PC-3 (cell line): Measurements from ENCODE around the gene CCDC24. TPM values are rescaled to one million over a fixed set of nuclear protein-coding genes. Genes with fewer than 3 reads are reported as not detected.

Experiments
- ATAC-seq: fragments of 200-7000 bp; cut with Tn5 transposase; 2 replicates; pipeline ENCODE4 v1.9.1; 2020; ENCODE audit warnings: mild to moderate bottlenecking, moderate library complexity
- BruUV-seq: library from RNA; stranded (reverse); fragments of 400-500 nt; replicated peaks from 2 replicates; lab custom pipeline; 2021; lab: Mats Ljungman, UMichigan
- CTCF ChIA-PET: fragments of 300-600 bp; sonication (Branson Sonifier 250); formaldehyde crosslinking; loops from one replicate; lab custom pipeline; 2022; ENCODE audit warnings: antibody characterized with exemption; lab: Charles Lee
- POLR2A ChIA-PET: fragments of 300-600 bp; sonication (Branson Sonifier 250); formaldehyde crosslinking; loops from one replicate; lab custom pipeline; 2022; ENCODE audit warnings: antibody characterized with exemption; ENCODE audit not compliant: unreplicated experiment; lab: Charles Lee
- DNase-seq: peaks from one replicate; pipeline ENCODE4 v3.0.0-alpha.2; 2015
- H2AFZ ChIP-seq: fragments of 300-600 bp; sonication (generic); 2 replicates; pipeline ENCODE4 v1.6.0; 2016; ENCODE audit warnings: antibody characterized with exemption, low read length
- H3F3A ChIP-seq: fragments of 300-600 bp; sonication (generic); one replicate; pipeline ENCODE4 v1.6.0; 2017; ENCODE audit warnings: antibody characterized with exemption, low read length, control low read depth, mild to moderate bottlenecking; ENCODE audit not compliant: unreplicated experiment
- H3K27ac ChIP-seq: fragments of 300-600 bp; sonication (generic); 2 replicates; pipeline ENCODE4 v1.5.1; 2016; ENCODE audit warnings: mild to moderate bottlenecking, low read length
- H3K27me3 ChIP-seq: fragments of 300-600 bp; sonication (generic); 2 replicates; pipeline ENCODE4 v1.6.1; 2016; ENCODE audit warnings: low read length, mixed read lengths
- H3K36me3 ChIP-seq: fragments of 300-600 bp; sonication (generic); 2 replicates; pipeline ENCODE4 v1.6.1; 2016; ENCODE audit warnings: low read depth, mixed run types, low read length, mixed read lengths
- H3K4me1 ChIP-seq: fragments of 300-600 bp; sonication (generic); 2 replicates; pipeline ENCODE4 v1.5.1; 2016; ENCODE audit warnings: low read length; ENCODE audit not compliant: insufficient read depth
- H3K4me2 ChIP-seq: fragments of 300-600 bp; sonication (generic); 2 replicates; pipeline ENCODE4 v1.6.0; 2016; ENCODE audit warnings: low read length
- H3K4me3 ChIP-seq: fragments of 300-600 bp; sonication (generic); 2 replicates; pipeline ENCODE4 v1.5.1; 2016; ENCODE audit warnings: mild to moderate bottlenecking, low read length, mixed read lengths
- H3K79me2 ChIP-seq: fragments of 300-600 bp; sonication (generic); 2 replicates; pipeline ENCODE4 v1.6.1; 2017; ENCODE audit warnings: low read length, mixed read lengths
- H3K9ac ChIP-seq: fragments of 300-600 bp; sonication (generic); 2 replicates; pipeline ENCODE4 v1.6.0; 2016; ENCODE audit warnings: mild to moderate bottlenecking, low read length
- H3K9me2 ChIP-seq: fragments of 300-600 bp; sonication (generic); replicated peaks from 2 replicates; pipeline ENCODE4 v1.6.1; 2016; ENCODE audit warnings: mixed run types, low read length, mixed read lengths
- H3K9me3 ChIP-seq: fragments of 300-600 bp; sonication (generic); 2 replicates; pipeline ENCODE4 v1.6.1; 2016; ENCODE audit warnings: low read length, mixed read lengths
- H4K20me1 ChIP-seq: fragments of 300-600 bp; sonication (generic); 2 replicates; pipeline ENCODE4 v1.6.1; 2016; ENCODE audit warnings: low read length, mixed read lengths
- EZH2 ChIP-seq: fragments of 300-600 bp; sonication (generic); IDR thresholded peaks from one replicate; pipeline ENCODE4 v1.6.1; 2017; ENCODE audit warnings: antibody characterized with exemption, mild to moderate bottlenecking, low read length; ENCODE audit not compliant: unreplicated experiment
- EZH2phosphoT487 ChIP-seq: fragments of 300-600 bp; sonication (generic); IDR thresholded peaks from 2 replicates; pipeline ENCODE4 v1.6.1; 2018; ENCODE audit warnings: mild to moderate bottlenecking, antibody characterized with exemption, low read length, borderline replicate concordance
- intact Hi-C: fragments of 100-400 bp; cut with micrococcal nuclease; formaldehyde crosslinking; loops from 2 replicates; pipeline ENCODE4 v1.9.0; 2023
- total RNA-seq: library from RNA; depleted of rRNA; stranded (reverse); fragments of >200 nt; gene quantifications from 2 replicates; pipeline ENCODE4 v1.2.3, GENCODE V29; 2014
- TF ChIP-seq, protein P1 (sequence below): fragments of 300-600 bp; sonication (generic); conservative IDR thresholded peaks from 2 replicates; pipeline ENCODE4 v1.5.1; 2017; ENCODE audit warnings: antibody characterized with exemption, low read depth, mild to moderate bottlenecking, low read length

The CCDC24 gene
- total RNA-seq, 1 experiment from 2014 or later = 10.1 TPM

DNA sequence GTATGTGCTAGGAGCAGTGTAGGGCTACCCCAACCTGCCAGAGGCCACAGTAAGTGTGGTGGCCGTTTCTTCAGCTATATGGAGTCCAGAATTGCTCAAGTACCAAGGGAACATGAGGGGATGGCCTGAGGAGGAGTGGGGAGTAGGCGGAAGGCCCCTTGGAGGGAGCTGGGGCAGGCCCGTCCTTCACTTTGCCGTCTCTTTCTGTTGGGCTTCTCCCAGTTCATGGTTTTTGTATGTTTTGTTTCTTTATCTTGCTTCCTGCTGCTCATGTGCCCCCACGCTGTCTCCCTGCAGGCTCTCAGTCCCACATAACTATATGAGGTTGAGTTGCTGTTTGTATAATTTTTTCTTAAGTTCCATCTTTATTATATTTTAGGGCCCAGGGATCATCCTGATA, 27.5 kb upstream of the CCDC24 start:
- H3K27ac ChIP-seq = no peak overlapping the region
- H3F3A ChIP-seq = no peaks in the 10 kb centered on the region
- ChIA-PET POLR2A (no interaction called here), CTCF (no interaction called here)
- no peak overlapping the region for H2AFZ ChIP-seq
- TF ChIP-seq, protein P1, sequence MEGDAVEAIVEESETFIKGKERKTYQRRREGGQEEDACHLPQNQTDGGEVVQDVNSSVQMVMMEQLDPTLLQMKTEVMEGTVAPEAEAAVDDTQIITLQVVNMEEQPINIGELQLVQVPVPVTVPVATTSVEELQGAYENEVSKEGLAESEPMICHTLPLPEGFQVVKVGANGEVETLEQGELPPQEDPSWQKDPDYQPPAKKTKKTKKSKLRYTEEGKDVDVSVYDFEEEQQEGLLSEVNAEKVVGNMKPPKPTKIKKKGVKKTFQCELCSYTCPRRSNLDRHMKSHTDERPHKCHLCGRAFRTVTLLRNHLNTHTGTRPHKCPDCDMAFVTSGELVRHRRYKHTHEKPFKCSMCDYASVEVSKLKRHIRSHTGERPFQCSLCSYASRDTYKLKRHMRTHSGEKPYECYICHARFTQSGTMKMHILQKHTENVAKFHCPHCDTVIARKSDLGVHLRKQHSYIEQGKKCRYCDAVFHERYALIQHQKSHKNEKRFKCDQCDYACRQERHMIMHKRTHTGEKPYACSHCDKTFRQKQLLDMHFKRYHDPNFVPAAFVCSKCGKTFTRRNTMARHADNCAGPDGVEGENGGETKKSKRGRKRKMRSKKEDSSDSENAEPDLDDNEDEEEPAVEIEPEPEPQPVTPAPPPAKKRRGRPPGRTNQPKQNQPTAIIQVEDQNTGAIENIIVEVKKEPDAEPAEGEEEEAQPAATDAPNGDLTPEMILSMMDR = no peak
- TF ChIP-seq EZH2 (no peak), EZH2phosphoT487 (no peak)
- H3K4me2 ChIP-seq = no peak overlapping the region
- H3K79me2 ChIP-seq = no peaks in the 10 kb centered on the region
- no peaks in the 10 kb centered on the region for H4K20me1 ChIP-seq
- no peaks in the 10 kb centered on the region for H3K9me2 ChIP-seq
- peaks cover 7% of the 10 kb centered on the region for H3K36me3 ChIP-seq
- BruUV-seq = no TSS peak
- no peaks in the 10 kb centered on the region for H3K9me3 ChIP-seq
- no peak for ATAC-seq
- H3K27me3 ChIP-seq = no peaks in the 10 kb centered on the region
- H3K9ac ChIP-seq = no peak overlapping the region
- H3K4me3 ChIP-seq = no peak overlapping the region
- H3K4me1 ChIP-seq = no peaks in the 10 kb centered on the region
- DNase-seq = no peak
- intact Hi-C loops = no loop called here

DNA sequence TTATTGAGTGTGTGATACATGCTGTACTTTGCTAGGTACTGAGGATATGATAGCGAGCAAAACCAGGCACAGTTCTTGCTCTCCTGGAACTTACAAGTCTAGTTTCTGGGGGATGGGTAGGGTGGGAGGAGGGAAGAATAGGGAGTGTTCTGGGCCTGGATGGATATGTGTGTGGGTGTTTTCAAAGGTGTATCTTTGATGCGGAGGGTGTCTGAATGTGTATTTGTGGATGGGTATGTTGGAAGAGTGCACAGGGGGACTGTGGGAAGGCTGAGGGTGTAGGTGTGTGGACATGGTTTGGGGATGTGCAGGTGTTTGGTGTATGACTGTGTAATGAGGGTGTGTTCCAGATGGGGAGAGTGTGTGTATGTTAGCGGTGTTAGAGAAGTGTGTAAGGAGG, 26.1 kb upstream of the CCDC24 start:
- Histone ChIP-seq H2AFZ (no peak overlapping the region), H3K4me2 (no peak overlapping the region), H3F3A (no peaks in the 10 kb centered on the region), H3K36me3 (peaks cover 7% of the 10 kb centered on the region), H3K27ac (no peak overlapping the region), H4K20me1 (no peaks in the 10 kb centered on the region), H3K27me3 (no peaks in the 10 kb centered on the region), H3K9me2 (no peaks in the 10 kb centered on the region), H3K4me1 (no peaks in the 10 kb centered on the region), H3K4me3 (no peak overlapping the region), H3K79me2 (peaks cover 5% of the 10 kb centered on the region), H3K9me3 (no peaks in the 10 kb centered on the region), H3K9ac (no peak overlapping the region)
- no peak for TF ChIP-seq EZH2phosphoT487
- TF ChIP-seq, protein P1 = no peak
- no peak for TF ChIP-seq EZH2
- no TSS peak for BruUV-seq
- DNase-seq (no peak), ATAC-seq (no peak)
- intact Hi-C loops = no loop called here
- CTCF ChIA-PET = no interaction called here
- POLR2A ChIA-PET = no interaction called here

DNA sequence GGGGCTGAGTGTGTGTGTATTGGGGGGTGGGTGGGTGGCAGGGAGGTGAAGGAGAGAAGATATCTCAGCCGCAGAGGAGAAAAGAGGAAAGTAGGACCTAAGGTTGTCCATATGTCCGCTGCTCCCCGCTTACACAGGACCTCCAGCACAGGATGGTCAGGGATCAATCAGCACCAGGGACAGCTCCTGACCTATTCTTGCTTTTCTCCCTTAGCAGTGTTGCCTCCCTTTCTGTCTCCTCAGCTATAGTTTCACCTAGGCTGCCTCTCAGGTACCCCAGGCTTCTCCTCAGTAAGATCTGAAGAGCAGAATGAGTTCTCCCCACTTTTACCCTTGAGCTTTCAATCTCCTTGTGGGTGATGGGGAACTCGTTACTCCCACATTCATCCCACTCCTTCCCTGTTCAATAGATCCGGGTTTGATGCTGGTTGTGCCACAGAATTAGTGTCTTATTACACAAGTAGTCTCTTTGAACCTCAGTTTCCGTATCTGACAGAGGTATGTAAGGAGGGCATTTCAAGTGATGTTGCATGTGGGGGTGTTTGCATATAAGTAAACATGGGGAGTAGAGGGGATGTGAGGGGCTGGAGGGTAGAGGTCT, 23.0 kb upstream of the CCDC24 start:
- ATAC-seq = no peak
- peak; percentile 44 for DNase-seq

More for the DNA sequence above, 23.0 kb upstream of the CCDC24 start:
- no peaks in the 10 kb centered on the region for H4K20me1 ChIP-seq
- TF ChIP-seq EZH2phosphoT487 = no peak
- H3K27ac ChIP-seq = no peak overlapping the region
- intact Hi-C loops = loop anchor here (2.0 kb wide), 1 partner anchor 22 kb away; the partner anchor contains the start of gene IPO13
- no peaks in the 10 kb centered on the region for H3F3A ChIP-seq
- no peak overlapping the region for H3K9ac ChIP-seq
- ChIA-PET POLR2A (no interaction called here), CTCF (interaction anchor here (1.0 kb wide), 1 partner anchor 205 kb away, joined by 3 read pairs; no protein-coding TSS in a partner anchor)
- peaks cover 24% of the 10 kb centered on the region for H3K36me3 ChIP-seq
- no peak overlapping the region for H3K4me3 ChIP-seq
- no peaks in the 10 kb centered on the region for H3K9me2 ChIP-seq
- H3K4me2 ChIP-seq = no peak overlapping the region
- no TSS peak for BruUV-seq
- no peaks in the 10 kb centered on the region for H3K27me3 ChIP-seq
- H3K4me1 ChIP-seq = peaks cover 9% of the 10 kb centered on the region
- no peak overlapping the region for H2AFZ ChIP-seq
- H3K79me2 ChIP-seq = peaks cover 20% of the 10 kb centered on the region
- H3K9me3 ChIP-seq = no peaks in the 10 kb centered on the region
